ENCODE results near the gene HSPA12A. TPM values are rescaled to one million over a fixed set of nuclear protein-coding genes. Genes with fewer than 3 reads are reported as not detected.
"Not testable (repeated sequence)": the region's sequence is repeated elsewhere in the genome, so short reads cannot be mapped to it uniquely, and the experiment has no call there.

Gene HSPA12A
- total RNA-seq, 1 donor from 2014 or later = 4.0 TPM

DNA sequence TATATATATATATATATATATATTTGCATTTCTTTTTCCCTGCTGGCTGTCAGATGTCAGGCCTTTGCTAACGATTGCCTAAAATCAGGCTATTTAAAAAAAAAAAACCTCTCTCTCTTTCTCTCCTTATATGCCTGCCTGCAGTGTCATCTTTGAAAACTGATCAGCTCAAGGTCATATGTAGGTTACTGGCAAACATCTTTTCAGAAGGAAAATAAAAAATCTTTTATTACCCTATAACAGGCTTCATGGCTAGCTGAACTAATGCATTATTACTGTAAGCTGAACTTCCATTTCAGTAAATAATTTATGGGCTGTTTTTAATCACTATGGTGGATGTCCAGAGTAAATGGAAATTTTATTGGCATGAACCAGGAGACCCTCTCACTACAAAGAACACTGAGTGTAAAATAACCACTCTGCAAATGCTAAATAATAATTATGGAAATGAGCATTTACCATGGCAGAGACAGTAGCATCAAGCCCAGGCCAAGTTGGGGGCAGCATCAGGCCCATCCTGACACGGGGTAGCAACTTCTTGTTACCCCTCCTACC, 29.3 kb downstream of the HSPA12A start:
- H3K27ac Mint-ChIP-seq (ENCODE audit: unreplicated experiment) = no peak overlapping the region
- H3K36me3 Mint-ChIP-seq (ENCODE audit: unreplicated experiment) = no peaks in the 10 kb centered on the region
- no peak for DNase-seq (ENCODE audit: extremely low spot score, unreplicated experiment)
- TF ChIP-seq, protein P1, sequence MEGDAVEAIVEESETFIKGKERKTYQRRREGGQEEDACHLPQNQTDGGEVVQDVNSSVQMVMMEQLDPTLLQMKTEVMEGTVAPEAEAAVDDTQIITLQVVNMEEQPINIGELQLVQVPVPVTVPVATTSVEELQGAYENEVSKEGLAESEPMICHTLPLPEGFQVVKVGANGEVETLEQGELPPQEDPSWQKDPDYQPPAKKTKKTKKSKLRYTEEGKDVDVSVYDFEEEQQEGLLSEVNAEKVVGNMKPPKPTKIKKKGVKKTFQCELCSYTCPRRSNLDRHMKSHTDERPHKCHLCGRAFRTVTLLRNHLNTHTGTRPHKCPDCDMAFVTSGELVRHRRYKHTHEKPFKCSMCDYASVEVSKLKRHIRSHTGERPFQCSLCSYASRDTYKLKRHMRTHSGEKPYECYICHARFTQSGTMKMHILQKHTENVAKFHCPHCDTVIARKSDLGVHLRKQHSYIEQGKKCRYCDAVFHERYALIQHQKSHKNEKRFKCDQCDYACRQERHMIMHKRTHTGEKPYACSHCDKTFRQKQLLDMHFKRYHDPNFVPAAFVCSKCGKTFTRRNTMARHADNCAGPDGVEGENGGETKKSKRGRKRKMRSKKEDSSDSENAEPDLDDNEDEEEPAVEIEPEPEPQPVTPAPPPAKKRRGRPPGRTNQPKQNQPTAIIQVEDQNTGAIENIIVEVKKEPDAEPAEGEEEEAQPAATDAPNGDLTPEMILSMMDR (IDR thresholded peaks at IDR 0.05) = no peak
- H3K27me3 Mint-ChIP-seq (ENCODE audit: unreplicated experiment) = no peaks in the 10 kb centered on the region
- no peak overlapping the region for H3K4me3 Mint-ChIP-seq (ENCODE audit: unreplicated experiment)
- H3K4me1 Mint-ChIP-seq (ENCODE audit: unreplicated experiment) = no peaks in the 10 kb centered on the region
- no peaks in the 10 kb centered on the region for H3K9me3 Mint-ChIP-seq (ENCODE audit: unreplicated experiment)

DNA sequence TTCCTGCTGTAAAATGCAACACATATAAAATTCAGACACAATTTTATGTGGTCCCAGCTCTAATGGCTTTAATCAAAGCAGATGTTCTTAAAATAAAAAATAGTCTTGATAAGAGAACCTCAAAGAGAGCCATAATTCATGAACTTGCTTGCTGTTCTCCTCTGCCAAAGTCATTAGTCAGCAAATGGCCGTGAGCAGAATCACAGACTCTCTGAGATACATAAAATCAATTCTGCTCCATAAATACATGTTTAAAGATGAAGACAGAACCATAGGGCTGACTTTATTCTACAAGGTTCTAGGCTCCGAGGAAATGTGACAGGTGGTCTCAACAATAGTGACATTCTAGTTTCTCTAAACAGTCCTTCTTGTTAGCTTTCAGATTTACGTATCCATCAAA, 29.8 kb downstream of the HSPA12A start:
- no peak for DNase-seq (ENCODE audit: extremely low spot score, unreplicated experiment)
- no peaks in the 10 kb centered on the region for H3K9me3 Mint-ChIP-seq (ENCODE audit: unreplicated experiment)
- TF ChIP-seq, protein P1 (IDR thresholded peaks at IDR 0.05) = no peak
- H3K4me1 Mint-ChIP-seq (ENCODE audit: unreplicated experiment) = no peaks in the 10 kb centered on the region
- H3K27ac Mint-ChIP-seq (ENCODE audit: unreplicated experiment) = no peak overlapping the region
- H3K4me3 Mint-ChIP-seq (ENCODE audit: unreplicated experiment) = no peak overlapping the region
- no peaks in the 10 kb centered on the region for H3K27me3 Mint-ChIP-seq (ENCODE audit: unreplicated experiment)
- no peaks in the 10 kb centered on the region for H3K36me3 Mint-ChIP-seq (ENCODE audit: unreplicated experiment)

DNA sequence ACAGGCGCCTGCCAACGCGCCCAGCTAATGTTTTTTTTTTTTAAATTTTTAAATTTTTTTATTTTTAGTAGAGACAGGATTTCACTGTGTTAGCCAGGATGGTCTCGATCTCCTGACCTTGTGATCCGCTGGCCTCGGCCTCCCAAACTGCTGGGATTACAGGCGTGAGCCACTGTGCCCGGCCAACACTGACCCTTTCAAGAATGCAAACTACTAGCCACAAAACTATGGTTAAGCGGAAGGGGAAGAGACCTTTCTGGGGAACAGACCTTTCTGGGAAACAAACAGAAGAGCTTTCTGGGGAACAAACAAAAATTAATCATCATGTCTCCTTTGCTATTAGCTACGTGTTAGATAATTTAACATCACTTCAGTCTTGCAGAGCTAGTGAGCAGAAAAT, 30.6 kb downstream of the HSPA12A start:
- H3K36me3 Mint-ChIP-seq (ENCODE audit: unreplicated experiment) = not testable (repeated sequence)

DNA sequence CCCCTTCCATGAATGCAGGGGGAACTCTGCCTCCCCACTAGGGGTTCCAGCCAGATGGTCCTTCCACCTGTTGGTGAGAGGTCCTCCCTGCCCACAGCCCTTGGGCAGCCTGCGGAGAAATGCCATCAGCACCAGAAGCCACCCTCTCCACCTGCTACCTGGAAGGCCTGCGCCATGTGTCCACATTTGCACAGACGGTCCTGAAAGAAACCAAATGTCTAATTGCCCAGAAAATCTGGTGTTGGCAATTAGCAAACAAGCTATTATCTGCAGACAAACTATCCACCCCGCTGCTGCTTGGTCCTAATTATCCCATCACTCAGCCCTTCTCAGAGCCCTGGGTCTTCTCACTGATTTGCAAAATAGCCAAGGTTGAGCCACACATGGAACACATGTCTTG, 32.3 kb downstream of the HSPA12A start:
- H3K27ac Mint-ChIP-seq (ENCODE audit: unreplicated experiment) = no peak overlapping the region
- H3K9me3 Mint-ChIP-seq (ENCODE audit: unreplicated experiment) = no peaks in the 10 kb centered on the region
- no peak for DNase-seq (ENCODE audit: extremely low spot score, unreplicated experiment)
- H3K27me3 Mint-ChIP-seq (ENCODE audit: unreplicated experiment) = no peaks in the 10 kb centered on the region
- TF ChIP-seq, protein P1 (IDR thresholded peaks at IDR 0.05) = no peak
- no peaks in the 10 kb centered on the region for H3K36me3 Mint-ChIP-seq (ENCODE audit: unreplicated experiment)
- no peaks in the 10 kb centered on the region for H3K4me1 Mint-ChIP-seq (ENCODE audit: unreplicated experiment)
- no peak overlapping the region for H3K4me3 Mint-ChIP-seq (ENCODE audit: unreplicated experiment)

More for the DNA sequence above, 30.6 kb downstream of the HSPA12A start:
- not testable (repeated sequence) for H3K9me3 Mint-ChIP-seq (ENCODE audit: unreplicated experiment); H3K4me3 Mint-ChIP-seq (ENCODE audit: unreplicated experiment); H3K27ac Mint-ChIP-seq (ENCODE audit: unreplicated experiment); H3K27me3 Mint-ChIP-seq (ENCODE audit: unreplicated experiment); H3K4me1 Mint-ChIP-seq (ENCODE audit: unreplicated experiment); DNase-seq (ENCODE audit: extremely low spot score, unreplicated experiment)

DNA sequence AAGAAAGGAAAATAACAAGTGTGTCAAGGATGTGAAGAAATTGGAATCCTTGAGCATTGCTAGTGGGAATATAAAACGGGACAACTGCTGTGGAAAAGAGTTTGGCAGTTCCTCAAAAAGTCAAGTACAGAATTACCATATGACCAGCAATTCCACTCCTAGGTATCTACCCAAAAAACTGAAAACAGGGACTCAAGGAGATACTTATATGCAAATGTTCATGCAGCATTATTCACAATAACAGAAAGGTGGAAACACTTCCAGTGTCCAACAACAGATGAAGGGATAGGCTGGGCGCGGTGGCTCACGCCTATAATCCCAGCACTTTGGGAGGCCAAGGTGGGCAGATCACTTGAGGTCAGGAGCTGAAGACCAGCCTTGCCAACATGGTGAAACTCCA, 33.5 kb downstream of the HSPA12A start:
- H3K9me3 Mint-ChIP-seq (ENCODE audit: unreplicated experiment) = no peaks in the 10 kb centered on the region

More for the DNA sequence above, 33.5 kb downstream of the HSPA12A start:
- Mint-ChIP-seq H3K27me3 (ENCODE audit: unreplicated experiment) (no peaks in the 10 kb centered on the region), H3K27ac (ENCODE audit: unreplicated experiment) (no peak overlapping the region), H3K36me3 (ENCODE audit: unreplicated experiment) (no peaks in the 10 kb centered on the region), H3K4me1 (ENCODE audit: unreplicated experiment) (no peaks in the 10 kb centered on the region), H3K4me3 (ENCODE audit: unreplicated experiment) (no peak overlapping the region)
- no peak for DNase-seq (ENCODE audit: extremely low spot score, unreplicated experiment)
- TF ChIP-seq, protein P1 (IDR thresholded peaks at IDR 0.05) = no peak
